H1 (cell line): ENCODE measurements around the gene IFT122. TPM values are rescaled to one million over a fixed set of nuclear protein-coding genes. Genes with fewer than 3 reads are reported as not detected.
"Not testable (repeated sequence)": the region's sequence is repeated elsewhere in the genome, so short reads cannot be mapped to it uniquely, and the experiment has no call there.

Experiments used
- CTCF ChIA-PET: fragments of 300-600 bp; sonication (Branson Sonifier 250); formaldehyde crosslinking; loops from one replicate; lab custom pipeline; 2021; ENCODE audit not compliant: partially characterized antibody; lab: Charles Lee
- POLR2A ChIA-PET: fragments of 300-600 bp; sonication (Branson Sonifier 250); formaldehyde crosslinking; loops from one replicate; lab custom pipeline; 2021; ENCODE audit warnings: inconsistent platforms; ENCODE audit not compliant: partially characterized antibody; lab: Charles Lee
- DNase-seq, 2 experiments: peaks; one replicate each; pipeline versions ENCODE4 v3.0.0 to v3.0.0-alpha.2; 2010 to 2022; ENCODE audit warnings: low spot score in 2 of 2, low read depth in 1 of 2, mixed read lengths in 1 of 2
- FAIRE-seq: peaks from 2 replicates; lab custom pipeline; 2011; peaks lifted over from hg19 to GRCh38; lab: Jason Lieb, UNC
- H2AFZ ChIP-seq: 2 replicates; pipeline ENCODE4 v1.8.1; 2012; ENCODE audit warnings: low read length, inconsistent platforms
- H2AK5ac ChIP-seq: 2 replicates; pipeline ENCODE4 v1.6.1; 2013; ENCODE audit warnings: low read depth, low read length
- H2BK120ac ChIP-seq: replicated peaks from 2 replicates; pipeline ENCODE3; 2013; ENCODE audit warnings: low read depth, low read length, inconsistent platforms
- H2BK12ac ChIP-seq: 2 replicates; pipeline ENCODE4 v1.6.1; 2013; ENCODE audit warnings: low read depth, low read length
- H2BK15ac ChIP-seq: 2 replicates; pipeline ENCODE4 v1.6.1; 2013; ENCODE audit warnings: low read length
- H2BK20ac ChIP-seq: 2 replicates; pipeline ENCODE4 v1.6.1; 2013; ENCODE audit warnings: low read length
- H2BK5ac ChIP-seq: 2 replicates; pipeline ENCODE4 v1.6.1; 2013; ENCODE audit warnings: low read depth, low read length
- H3K14ac ChIP-seq: 2 replicates; pipeline ENCODE4 v1.6.1; 2013; ENCODE audit warnings: inconsistent platforms; ENCODE audit not compliant: insufficient read length
- H3K18ac ChIP-seq: 2 replicates; pipeline ENCODE4 v1.6.1; 2013; ENCODE audit warnings: low read length; ENCODE audit errors: extremely low read depth
- H3K23ac ChIP-seq: 2 replicates; pipeline ENCODE4 v1.6.1; 2013; ENCODE audit warnings: inconsistent platforms; ENCODE audit not compliant: insufficient read length
- H3K23me2 ChIP-seq: 2 replicates; pipeline ENCODE4 v1.6.1; 2013; ENCODE audit warnings: low read depth, low read length
- H3K27ac ChIP-seq: 2 replicates; pipeline ENCODE4 v1.6.1; 2011; ENCODE audit warnings: low read depth, low read length, inconsistent platforms
- H3K27me3 ChIP-seq, 4 experiments: replicated peaks in 1 of 4; 1 replicate in 1 of 4; 2 replicates in 3 of 4; pipeline versions ENCODE4 v1.6.1 to v1.8.1; 2011 to 2013; ENCODE audit warnings: low read length in 3 of 4, mild to moderate bottlenecking in 3 of 4, inconsistent platforms in 2 of 4, mixed read lengths in 2 of 4, moderate library complexity in 1 of 4; ENCODE audit not compliant: control insufficient read depth in 3 of 4, insufficient read depth in 3 of 4; ENCODE audit errors: extremely low read depth in 1 of 4
- H3K36me3 ChIP-seq, 4 experiments: 2 replicates each; pipeline versions ENCODE4 v1.6.1 to v1.8.1; 2011 to 2013; ENCODE audit warnings: mild to moderate bottlenecking in 4 of 4, low read length in 3 of 4, moderate library complexity in 2 of 4, control low read depth in 1 of 4, inconsistent platforms in 1 of 4; ENCODE audit not compliant: insufficient read depth in 4 of 4, control insufficient read depth in 2 of 4
- H3K4ac ChIP-seq: replicated peaks from 2 replicates; pipeline ENCODE3; 2013; ENCODE audit warnings: low read length, low read depth, mixed read lengths, inconsistent platforms; ENCODE audit not compliant: insufficient read length
- H3K4me1 ChIP-seq, 4 experiments: replicated peaks in 1 of 4; 1 replicate in 1 of 4; 2 replicates in 3 of 4; pipeline versions ENCODE4 v1.6.1 to v1.8.1; 2011 to 2013; ENCODE audit warnings: low read length in 3 of 4, inconsistent platforms in 2 of 4, mixed read lengths in 1 of 4; ENCODE audit not compliant: insufficient read depth in 4 of 4, control insufficient read depth in 3 of 4
- H3K4me2 ChIP-seq, 2 experiments: 2 replicates each; pipeline versions ENCODE4 v1.6.1 to v1.8.1; 2011 to 2013; ENCODE audit warnings: low read depth in 2 of 2, low read length in 2 of 2, control low read depth in 1 of 2, inconsistent platforms in 1 of 2, mild to moderate bottlenecking in 1 of 2; ENCODE audit not compliant: insufficient read depth in 1 of 2
- H3K4me3 ChIP-seq, 4 experiments: fragments of 200-600, 300-600 bp in 1 of 4; sonication (generic), shearing (Covaris generic), sonication (Bioruptor Twin) in 1 of 4; 2 replicates each; pipeline versions ENCODE4 v1.5.1 to v1.8.1; 2011 to 2016; ENCODE audit warnings: low read length in 4 of 4, low read depth in 3 of 4, control low read depth in 2 of 4, inconsistent platforms in 2 of 4, mild to moderate bottlenecking in 2 of 4, mixed read lengths in 1 of 4, moderate library complexity in 1 of 4; ENCODE audit not compliant: insufficient read depth in 2 of 4; ENCODE audit errors: extremely low read depth in 1 of 4
- H3K56ac ChIP-seq: replicated peaks from 2 replicates; pipeline ENCODE3; 2013; ENCODE audit warnings: low read depth, mild to moderate bottlenecking, mixed read lengths, low read length, inconsistent platforms; ENCODE audit not compliant: insufficient read length
- H3K79me1 ChIP-seq: 2 replicates; pipeline ENCODE4 v1.6.1; 2013; ENCODE audit warnings: low read depth, low read length, control low read depth
- H3K79me2 ChIP-seq, 2 experiments: 2 replicates each; pipeline versions ENCODE4 v1.6.1 to v1.8.1; 2012 to 2013; ENCODE audit warnings: low read length in 2 of 2, mild to moderate bottlenecking in 2 of 2, inconsistent platforms in 1 of 2; ENCODE audit not compliant: insufficient read depth in 2 of 2, control insufficient read depth in 1 of 2
- H3K9ac ChIP-seq, 4 experiments: replicated peaks in 1 of 4; 1 replicate in 1 of 4; 2 replicates in 3 of 4; pipeline versions ENCODE4 v1.6.1 to v1.8.1; 2011 to 2013; ENCODE audit warnings: low read depth in 3 of 4, low read length in 3 of 4, control low read depth in 2 of 4, mild to moderate bottlenecking in 2 of 4, moderate library complexity in 2 of 4, inconsistent platforms in 1 of 4; ENCODE audit errors: extremely low read depth in 1 of 4
- H3K9me3 ChIP-seq, 2 experiments: 2 replicates each; pipeline versions ENCODE4 v1.6.1 to v1.8.1; 2012 to 2013; ENCODE audit warnings: mild to moderate bottlenecking in 2 of 2, moderate library complexity in 2 of 2, control low read depth in 1 of 2, inconsistent platforms in 1 of 2, low read depth in 1 of 2, low read length in 1 of 2, mixed read lengths in 1 of 2; ENCODE audit not compliant: insufficient read depth in 2 of 2
- H4K20me1 ChIP-seq, 2 experiments: replicated peaks in 1 of 2; 2 replicates each; pipeline versions ENCODE3 to v1.8.1; 2011 to 2013; ENCODE audit warnings: inconsistent platforms in 2 of 2, low read length in 2 of 2, mild to moderate bottlenecking in 1 of 2; ENCODE audit not compliant: insufficient read depth in 2 of 2, control insufficient read depth in 1 of 2
- H4K5ac ChIP-seq: 2 replicates; pipeline ENCODE4 v1.6.1; 2013; ENCODE audit warnings: low read length, low read depth, mixed read lengths, inconsistent platforms; ENCODE audit not compliant: insufficient read length
- H4K8ac ChIP-seq: 2 replicates; pipeline ENCODE4 v1.8.0; 2013; ENCODE audit warnings: mild to moderate bottlenecking, moderate library complexity, low read length, inconsistent platforms; ENCODE audit not compliant: insufficient read depth; ENCODE audit errors: extremely low read depth
- H4K91ac ChIP-seq: replicated peaks from 2 replicates; pipeline ENCODE3; 2013; ENCODE audit warnings: low read length, mixed read lengths, inconsistent platforms; ENCODE audit not compliant: insufficient read length
- WGBS, 2 experiments: shearing (Covaris generic) in 1 of 2; methylation state at CpG; one replicate each; pipeline versions ENCODE4 v1.1.6 to v1.1.7; 2013 to 2015; ENCODE audit warnings: low lambda C conversion rate in 2 of 2, mixed read lengths in 2 of 2, inconsistent platforms in 1 of 2, low coverage in 1 of 2, missing lambda C conversion rate in 1 of 2; ENCODE audit not compliant: insufficient replicate concordance in 2 of 2, insufficient coverage in 1 of 2, insufficient read length in 1 of 2; ENCODE audit errors: extremely low coverage in 1 of 2, missing lambda C conversion rate in 1 of 2; 5-methylcytosine and 5-hydroxymethylcytosine counted together
- polyA plus RNA-seq, 7 experiments: library from polyadenylated mRNA; depleted of rRNA in 3 of 7; stranded (reverse) in 5 of 7; unstranded in 2 of 7; fragments of >200 nt in 5 of 7; fragments of 200-250 nt in 2 of 7; gene quantifications; 1 replicate in 5 of 7; 2 replicates in 1 of 7; 4 replicates in 1 of 7; pipeline versions ENCODE4 v1.2.1 to v1.2.3, GENCODE V29; 2011 to 2013; ENCODE audit warnings: missing spikeins in 2 of 7, mixed read lengths in 2 of 7
- total RNA-seq: library from RNA; stranded (reverse); fragmentation: NEBNext Ultra II Directional; extraction: Animal tissue kit (Norgen Biotek cat#: 25700); gene quantifications from 2 replicates; pipeline ENCODE4 v1.2.1, GENCODE V29; 2021

The IFT122 gene
- total and polyA plus RNA-seq, 2 of the 8 experiments (the other 6 are each of a cell fraction or from before 2014, with no cell fraction given), result 23.7 to 25.1 TPM

GRCh38 chr3:129485146-129485545 is 45.1 kb downstream of the IFT122 start:
- not testable (repeated sequence) for H2BK20ac ChIP-seq, H2AK5ac ChIP-seq, H3K56ac ChIP-seq, H3K9me3 ChIP-seq, H3K18ac ChIP-seq, H3K27ac ChIP-seq, H3K23me2 ChIP-seq, H3K4ac ChIP-seq, H3K23ac ChIP-seq, H3K4me2 ChIP-seq, H3K27me3 ChIP-seq, DNase-seq, H2BK5ac ChIP-seq, H4K5ac ChIP-seq, H4K8ac ChIP-seq, H3K14ac ChIP-seq, H3K4me3 ChIP-seq, H3K9ac ChIP-seq, H2AFZ ChIP-seq, H2BK120ac ChIP-seq, H2BK12ac ChIP-seq, H3K79me2 ChIP-seq, H3K36me3 ChIP-seq, H2BK15ac ChIP-seq, H4K91ac ChIP-seq, H3K79me1 ChIP-seq, H4K20me1 ChIP-seq, FAIRE-seq
- ChIA-PET POLR2A (interaction anchor here (1.2 kb wide), 2 partner anchors 35 to 37 kb away, joined by 3 read pairs; no protein-coding TSS in a partner anchor), CTCF (interaction anchor here (0.7 to 11.2 kb wide), 8 partner anchors 9 to 123 kb away, joined by 3 to 93 read pairs (median 3); no protein-coding TSS in a partner anchor)
- peaks cover 2 to 12% (median 8%) of the 10 kb centered on the region in 4 experiments; a peak in 6 of 7 replicates for H3K4me1 ChIP-seq
- WGBS, 2 experiments, result 95% methylated on average over 6 of the region's 6 CpGs; no CpG with 5 or more reads in 1 of the 2 experiments
